HG03025 (cell line): ENCODE results near the gene POU6F2.

Source experiments
- ATAC-seq: cut with Tn5 transposase; IDR thresholded peaks from one replicate; pipeline ENCODE4 v1.9.1; 2021; ENCODE audit warnings: mild to moderate bottlenecking, moderate library complexity; ENCODE audit not compliant: unreplicated experiment, low FRiP score

The POU6F2 gene

DNA sequence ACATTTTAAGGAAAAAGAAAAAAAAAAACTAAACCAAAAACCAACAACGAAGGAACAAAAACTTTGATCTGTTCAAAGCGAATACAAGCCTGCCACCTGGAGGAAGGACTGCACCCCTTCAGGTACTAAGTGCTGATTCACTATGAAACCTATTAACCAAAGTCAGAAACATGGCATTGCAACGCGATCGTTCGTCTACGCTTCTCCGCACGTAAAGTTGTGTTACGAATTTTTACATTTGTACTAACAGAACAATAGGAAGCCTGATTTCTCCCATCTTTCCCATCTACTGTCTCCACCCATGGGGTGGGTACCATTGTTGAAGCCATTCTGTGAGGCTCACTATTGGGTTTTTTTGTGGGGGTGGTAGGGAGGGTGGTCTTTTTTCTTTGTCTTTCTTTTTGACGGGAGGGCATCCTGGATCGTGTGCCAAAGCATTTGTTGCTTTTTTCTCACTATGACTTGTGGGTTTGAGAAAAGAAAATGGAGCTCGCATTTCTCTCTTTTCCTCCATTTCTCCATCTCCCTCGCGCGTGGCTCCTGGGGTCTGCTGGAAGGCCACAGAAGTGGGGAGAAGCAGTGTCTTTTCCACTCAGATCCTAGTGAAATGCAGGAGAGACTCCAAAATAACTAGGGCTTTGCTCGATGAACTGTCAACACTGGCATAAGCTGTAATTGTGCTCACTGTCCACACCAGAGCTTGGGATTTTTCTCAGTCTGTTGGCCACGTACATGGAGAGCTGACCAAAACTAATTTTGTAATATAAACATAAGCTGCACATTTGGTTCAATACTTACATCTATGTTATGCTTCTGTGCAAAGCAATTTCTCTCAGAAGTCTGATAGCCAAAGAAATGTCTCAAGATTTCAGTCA is 487.6 kb downstream of the POU6F2 start:
- ATAC-seq = peak; percentile 80

DNA sequence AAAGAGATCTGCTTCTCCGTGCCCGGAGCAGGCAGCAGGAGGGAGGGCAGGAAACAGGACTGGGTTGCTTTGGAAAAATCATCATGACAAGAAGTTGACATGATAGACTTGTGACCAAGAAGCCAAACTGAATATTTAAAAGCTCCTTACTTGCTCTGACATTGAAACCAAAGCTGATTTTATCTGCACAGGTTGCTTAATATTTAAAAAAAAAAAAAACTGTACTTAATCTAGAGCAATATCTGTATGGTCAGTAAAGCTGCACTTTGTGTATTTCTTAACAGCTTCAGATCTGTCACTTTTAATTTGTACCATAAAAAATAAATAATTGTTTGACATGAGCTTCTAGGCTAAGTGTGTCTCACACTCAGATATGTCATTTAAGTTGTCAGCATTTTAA is 490.6 kb downstream of the POU6F2 start:
- no peak for ATAC-seq

DNA sequence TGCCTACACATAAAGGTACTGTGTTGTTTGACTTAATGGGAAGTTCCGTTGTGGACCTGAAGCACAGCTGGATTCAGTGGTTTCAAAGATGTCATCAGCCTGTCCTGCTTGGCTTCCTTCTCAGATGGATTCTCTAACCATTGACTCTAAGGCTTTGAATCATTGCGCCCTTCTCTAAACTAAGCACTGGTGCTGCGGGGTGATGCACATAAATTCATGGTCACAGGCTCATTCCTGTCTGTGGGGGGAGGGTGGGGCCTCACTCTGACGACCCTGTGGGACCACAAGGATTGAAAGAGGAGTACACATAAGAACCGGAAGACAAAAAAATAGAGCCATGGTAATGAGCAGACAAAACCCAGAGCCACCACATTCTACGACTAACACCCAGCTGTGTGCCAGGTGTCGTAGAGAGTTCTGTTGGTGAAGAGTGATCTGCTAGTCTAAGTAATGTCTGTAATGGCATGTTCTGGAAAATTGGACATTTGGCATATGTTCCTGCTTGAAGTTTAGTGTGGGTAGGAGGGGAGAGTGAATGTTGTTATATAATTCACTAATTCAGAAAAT is 491.2 kb downstream of the POU6F2 start:
- ATAC-seq = no peak

GRCh38 chr7:39480901-39481300 is 503.2 kb downstream of the POU6F2 start:
- no peak for ATAC-seq

DNA sequence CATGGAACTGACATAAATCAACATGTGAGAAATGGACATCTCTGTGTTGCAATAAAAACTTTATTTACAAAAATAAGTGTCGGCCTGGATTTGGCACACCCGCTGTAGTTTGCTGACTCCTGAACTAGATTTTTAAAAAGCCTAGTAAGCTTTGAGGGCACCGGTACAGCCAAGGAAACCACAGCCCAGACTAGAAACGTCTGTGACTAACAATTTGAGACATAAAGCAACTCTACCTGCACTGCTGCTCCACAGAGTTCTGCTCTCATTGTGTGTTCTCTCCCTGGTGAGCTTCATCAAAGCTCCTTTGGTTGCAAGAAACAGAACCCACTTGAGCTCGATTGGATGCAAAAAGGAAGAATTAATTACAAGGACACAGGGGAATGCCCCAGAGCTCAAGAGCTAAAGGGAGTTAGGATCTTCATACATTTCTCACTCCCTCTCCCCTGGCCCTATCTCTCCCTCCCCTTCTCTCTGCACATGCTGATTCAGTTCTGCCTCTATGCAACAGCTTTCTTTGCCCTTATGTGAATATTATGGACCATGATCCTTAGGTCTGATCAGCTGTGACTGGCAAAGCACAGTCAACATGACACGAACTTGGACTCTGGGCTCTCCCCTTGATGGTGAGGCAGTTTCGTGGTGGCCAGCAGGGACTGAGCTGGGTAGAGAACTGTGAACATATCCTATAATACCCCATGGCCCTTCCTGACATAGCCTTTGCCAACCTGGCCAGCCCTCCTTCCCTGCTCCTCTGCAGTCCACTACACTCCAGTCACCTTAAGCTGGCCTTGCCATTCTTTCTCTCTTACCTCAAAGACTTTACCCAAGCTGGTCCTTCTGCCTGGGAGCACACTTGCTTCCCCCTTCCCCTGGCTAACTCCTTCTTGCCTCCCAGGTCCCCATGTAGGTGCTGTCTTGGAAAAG is 511.0 kb downstream of the POU6F2 start:
- no peak for ATAC-seq

GRCh38 chr7:39490296-39490695 is 512.6 kb downstream of the POU6F2 start:
- ATAC-seq = no peak

- no peak for ATAC-seq
Observed at GRCh38 chr7:39493934-39494333, 516.2 kb downstream of the POU6F2 start.

- no peak for ATAC-seq
Observed at GRCh38 chr7:39501358-39501757, 523.6 kb downstream of the POU6F2 start.

DNA sequence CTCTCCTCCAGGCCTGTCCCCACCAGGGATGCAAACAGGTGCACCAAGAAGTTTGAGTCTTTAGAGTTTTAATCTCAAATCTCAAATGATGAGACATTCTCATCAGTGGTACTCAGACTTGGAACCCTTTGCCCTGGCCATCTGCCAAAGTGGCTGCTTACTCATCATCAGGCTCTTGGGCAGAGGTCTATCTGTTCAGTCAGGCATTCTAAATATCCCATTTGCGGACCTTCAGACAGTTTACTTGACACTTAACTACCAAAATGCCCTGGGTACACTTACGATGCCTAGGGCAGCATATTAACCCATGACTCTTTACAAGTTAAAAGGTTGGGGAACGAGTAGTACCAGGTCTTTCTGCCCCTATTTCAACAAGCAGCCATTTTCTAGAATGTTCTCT is 527.3 kb downstream of the POU6F2 start:
- ATAC-seq = no peak

DNA sequence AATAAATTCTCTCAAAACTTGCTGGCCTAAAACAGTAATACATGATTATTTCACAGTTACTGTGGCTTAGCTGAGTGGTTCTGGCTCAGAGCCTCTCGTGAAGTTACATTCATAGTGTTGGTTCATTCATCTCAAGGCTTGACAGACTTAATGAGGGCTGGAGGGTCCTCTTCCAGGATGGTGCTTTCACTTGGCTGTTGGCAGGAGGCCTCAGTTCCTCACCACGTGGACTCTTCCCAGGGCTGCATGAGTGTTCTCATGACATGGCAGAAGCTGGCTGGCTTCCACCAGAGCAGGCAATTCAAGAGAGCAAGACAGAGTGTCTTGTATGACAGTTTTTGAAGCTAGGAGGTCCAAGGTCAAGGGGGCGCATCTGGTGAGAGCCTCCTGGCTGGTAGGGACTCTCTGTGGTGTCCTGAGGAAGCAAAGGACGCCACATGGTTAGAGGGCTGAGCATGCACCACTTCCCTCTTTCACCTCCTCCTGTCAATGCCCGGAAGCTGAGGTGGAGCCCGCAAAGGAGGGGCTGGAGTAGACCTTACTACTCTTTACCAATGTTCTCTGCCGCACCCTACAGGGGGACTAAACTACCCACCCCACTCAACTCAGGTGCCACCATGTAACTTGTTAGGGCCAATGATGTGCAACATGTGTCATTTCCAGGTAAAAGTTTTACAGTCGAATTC is 530.3 kb downstream of the POU6F2 start:
- ATAC-seq = no peak

DNA sequence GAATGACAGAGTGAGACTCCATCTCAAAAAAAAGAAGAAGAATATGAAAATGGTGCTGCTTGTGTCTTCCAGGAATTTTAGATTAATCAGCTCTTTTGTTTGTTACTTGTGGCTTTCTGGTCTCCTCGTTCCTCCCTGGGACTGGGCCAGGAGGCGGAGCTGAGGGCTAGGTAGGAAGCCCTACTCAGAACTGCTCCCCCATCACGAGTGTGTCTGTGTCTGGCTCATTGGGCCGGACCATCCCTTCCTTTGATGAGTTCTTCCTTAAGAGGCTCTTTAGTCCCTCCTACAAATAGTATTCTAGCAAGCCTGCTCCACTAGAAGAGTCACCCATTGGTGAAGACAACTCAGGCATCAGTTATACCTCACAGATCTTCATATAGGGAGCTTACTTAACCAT is 531.7 kb downstream of the POU6F2 start:
- no peak for ATAC-seq

DNA sequence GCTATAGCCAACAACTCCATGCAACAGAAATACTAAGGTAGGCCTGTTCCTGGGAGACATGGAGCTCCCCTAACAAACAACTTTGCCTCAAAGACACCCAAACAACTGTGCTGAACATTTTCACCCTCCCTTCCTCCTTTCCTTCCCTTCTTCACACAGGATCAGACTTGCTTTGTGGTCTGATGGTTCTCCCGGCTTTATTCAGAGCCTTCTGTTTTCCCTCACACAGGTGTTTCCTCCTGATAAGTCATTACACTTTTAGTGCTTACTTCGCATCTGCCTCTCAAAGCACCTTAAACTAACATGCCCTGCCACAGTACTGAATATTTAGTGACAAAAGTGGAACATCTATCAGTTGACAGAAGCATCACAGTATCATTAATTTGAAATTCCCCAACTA is 532.2 kb downstream of the POU6F2 start:
- no peak for ATAC-seq

- no peak for ATAC-seq
Observed at GRCh38 chr7:39510864-39511354, 533.2 kb downstream of the POU6F2 start.

- ATAC-seq = no peak
Observed at GRCh38 chr7:39515534-39516228, 538.0 kb downstream of the POU6F2 start.

GRCh38 chr7:39516498-39516897 is 538.8 kb downstream of the POU6F2 start:
- no peak for ATAC-seq

DNA sequence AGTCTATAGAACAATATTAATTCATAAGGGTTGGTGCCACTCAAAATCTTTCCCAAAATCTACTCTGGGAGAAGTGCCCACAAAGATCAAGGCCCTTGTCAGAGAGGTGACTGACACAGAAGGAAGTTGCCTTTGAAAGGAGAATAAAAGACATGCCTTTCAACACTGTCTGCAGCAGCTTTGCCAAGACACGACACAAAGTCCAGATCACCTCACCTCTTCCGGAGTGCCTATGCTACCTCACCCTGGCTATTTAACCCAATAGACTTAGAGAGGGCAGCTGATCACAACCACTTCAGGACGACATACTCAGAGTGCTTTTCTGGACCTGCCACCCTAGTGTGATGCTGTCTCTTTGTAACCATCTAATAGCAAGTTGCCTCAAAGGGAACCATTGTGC is 539.5 kb downstream of the POU6F2 start:
- ATAC-seq = no peak
